Measurements from ENCODE around the gene SCGB1D1.

SCGB1D1 gene

DNA sequence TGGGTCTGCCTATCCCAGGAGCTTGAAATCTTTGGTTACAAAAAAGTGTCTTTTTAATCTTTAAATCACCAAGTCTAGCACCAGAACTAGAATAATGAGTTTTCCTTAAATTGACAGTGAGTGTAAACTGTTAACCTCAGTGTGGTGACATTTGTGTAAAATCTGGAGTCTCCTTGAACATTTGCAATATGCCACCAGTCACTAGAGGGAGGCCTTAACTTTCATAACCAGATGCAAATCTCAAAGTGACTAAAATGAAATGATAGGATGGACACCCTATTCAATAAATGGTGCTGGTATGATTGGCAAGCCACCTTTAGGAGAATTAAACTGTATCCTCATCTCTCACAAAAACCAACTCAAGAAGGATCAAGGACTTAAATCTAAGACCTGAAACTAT, 43.7 kb downstream of the SCGB1D1 start:
- DNase-seq (ENCODE audit: low spot score) = no peak

DNA sequence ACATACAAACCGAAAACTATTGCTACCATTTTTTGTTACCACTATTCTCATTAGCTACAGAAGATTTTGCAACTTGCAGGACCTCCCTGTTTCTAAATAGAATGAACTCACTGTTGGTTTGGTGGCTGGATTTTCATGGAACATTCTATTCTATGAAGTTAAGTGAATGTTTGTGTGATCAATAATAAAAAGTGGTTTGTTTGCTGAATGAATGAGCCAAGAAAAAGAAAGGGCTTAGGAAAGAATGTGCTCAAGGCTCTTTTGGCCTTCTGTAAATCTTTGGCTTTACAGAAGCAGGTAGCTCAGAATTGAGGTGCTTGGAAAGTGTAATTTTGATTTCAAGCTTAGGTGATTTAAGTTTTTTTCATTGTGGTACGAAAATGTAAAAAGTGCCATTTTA, 46.2 kb downstream of the SCGB1D1 start:
- no peak for DNase-seq (ENCODE audit: low spot score)

DNA sequence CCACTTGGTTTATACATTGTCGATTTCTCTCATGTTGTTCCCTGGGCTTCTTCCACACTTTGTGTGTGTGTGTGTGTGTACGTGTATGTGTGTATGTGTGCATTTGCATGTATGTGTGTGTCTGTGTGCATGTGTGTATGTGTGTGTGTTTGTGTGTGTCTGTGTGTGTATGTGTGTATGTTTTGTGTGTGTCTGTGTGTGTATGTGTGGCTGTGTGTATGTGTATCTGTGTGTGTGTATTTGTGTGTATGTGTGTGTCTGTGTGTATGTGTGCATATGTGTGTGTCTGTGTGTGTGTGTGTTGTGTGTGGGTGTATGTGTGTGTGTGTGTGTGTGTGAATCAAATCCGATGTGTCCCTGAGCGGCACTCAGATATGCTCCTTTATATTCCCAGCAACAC, 47.5 kb downstream of the SCGB1D1 start:
- DNase-seq (ENCODE audit: low spot score) = no peak

DNA sequence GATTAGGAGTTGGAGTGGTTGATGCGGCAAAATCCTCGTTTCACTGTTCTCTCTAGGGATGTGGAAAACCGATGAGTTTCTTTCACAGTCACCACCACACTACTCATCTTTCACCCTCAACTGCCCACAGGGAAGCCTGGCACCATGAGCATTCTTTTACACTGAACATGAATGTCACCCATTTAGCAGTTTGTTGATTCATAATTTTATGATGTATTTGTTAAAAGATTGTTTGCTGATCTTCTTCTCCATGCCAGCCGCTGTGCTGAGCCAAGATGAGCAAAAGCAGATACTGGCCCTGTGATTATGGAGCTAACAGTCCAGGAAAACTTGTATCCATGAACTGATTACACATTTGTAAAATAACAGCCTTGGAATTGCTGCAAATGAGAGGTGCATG, 48.1 kb downstream of the SCGB1D1 start:
- no peak for DNase-seq (ENCODE audit: low spot score)

DNA sequence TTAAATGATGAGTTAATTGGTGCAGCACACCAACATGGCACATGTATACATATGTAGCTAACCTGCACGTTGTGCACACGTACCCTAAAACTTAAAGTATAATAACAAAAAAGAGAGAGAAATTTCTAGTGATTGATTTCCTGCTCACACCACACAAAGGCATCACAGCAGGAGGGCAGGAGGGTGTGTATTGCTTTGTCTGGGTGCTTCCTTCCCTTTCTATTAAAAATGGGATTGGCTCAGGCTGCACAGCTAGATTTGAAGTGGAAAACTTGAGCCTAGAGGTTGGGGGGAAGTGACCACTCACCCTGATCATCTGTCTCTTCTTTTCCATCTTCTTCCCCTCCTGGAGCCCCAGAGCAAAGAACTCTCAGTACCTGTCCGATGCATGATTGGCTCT, 51.1 kb downstream of the SCGB1D1 start:
- no peak for DNase-seq (ENCODE audit: low spot score)

DNA sequence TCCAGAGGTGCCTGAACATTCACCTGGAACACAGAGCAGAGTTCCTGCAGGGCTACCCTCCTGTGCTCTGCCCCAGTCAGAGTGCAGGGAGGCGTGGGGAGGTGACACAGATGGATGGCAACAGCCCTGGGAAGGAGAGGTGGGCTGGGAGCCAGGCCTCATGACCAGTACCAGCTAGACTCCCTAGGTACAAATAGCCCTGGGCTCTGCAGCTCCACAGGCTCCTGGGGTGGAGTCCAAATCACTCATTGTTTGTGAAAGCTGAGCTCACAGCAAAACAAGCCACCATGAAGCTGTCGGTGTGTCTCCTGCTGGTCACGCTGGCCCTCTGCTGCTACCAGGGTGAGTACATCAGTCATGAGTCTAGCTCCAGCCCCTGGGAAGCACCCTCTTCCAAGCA, 52.0 kb downstream of the SCGB1D1 start, which contains the start of gene SCGB1D2:
SCGB1D2 (plus strand) TSS at position 219 of the 400 bp plus-strand sequence; CDS start at position 288, 69 bp downstream.
- DNase-seq (ENCODE audit: low spot score) = no peak
